DOHH2 (cell line): Measurements from ENCODE around the gene CPOX.
"Not testable (repeated sequence)": the region's sequence is repeated elsewhere in the genome, so short reads cannot be mapped to it uniquely, and the experiment has no call there.

Source experiments
- CTCF ChIP-seq: fragments of 200-600 bp; sonication (generic); IDR thresholded peaks from one replicate; pipeline ENCODE4 v1.5.1; 2014; ENCODE audit warnings: antibody characterized with exemption, mild to moderate bottlenecking, low read depth, low read length; ENCODE audit not compliant: poor library complexity, severe bottlenecking
- EZH2phosphoT487 ChIP-seq: fragments of 200-600 bp; sonication (generic); IDR thresholded peaks from 2 replicates; pipeline ENCODE4 v1.6.1; 2017; ENCODE audit warnings: borderline replicate concordance, mild to moderate bottlenecking, antibody characterized with exemption, low read length, moderate library complexity, mixed read lengths

- TF ChIP-seq CTCF, EZH2phosphoT487: not testable (repeated sequence)
Measured at GRCh38 chr3:98641756-98642155, 48.3 kb upstream of the CPOX start.
